Loucy (cell line): ENCODE results near the gene JARID2.

Experiments
- H2AFZ ChIP-seq: fragments of 200-600 bp; sonication (generic); 2 replicates; pipeline ENCODE4 v1.6.0; 2016; ENCODE audit warnings: antibody characterized with exemption, mild to moderate bottlenecking, low read length, moderate library complexity
- H3F3A ChIP-seq: fragments of 200-600 bp; 2 replicates; pipeline ENCODE4 v1.6.0; 2016; ENCODE audit warnings: antibody characterized with exemption, low read depth, mild to moderate bottlenecking
- H3K27me3 ChIP-seq: fragments of 200-600 bp; sonication (generic); 2 replicates; pipeline ENCODE4 v1.6.1; 2014; ENCODE audit warnings: low read length, mild to moderate bottlenecking; ENCODE audit not compliant: insufficient read depth, poor library complexity, severe bottlenecking
- H3K36me3 ChIP-seq: fragments of 200-600 bp; sonication (generic); 2 replicates; pipeline ENCODE4 v1.6.1; 2016; ENCODE audit warnings: low read length; ENCODE audit not compliant: insufficient read depth
- H3K4me1 ChIP-seq: fragments of 200-600 bp; sonication (generic); 2 replicates; pipeline ENCODE4 v1.5.1; 2014; ENCODE audit warnings: low read length, mild to moderate bottlenecking; ENCODE audit not compliant: insufficient read depth, poor library complexity, severe bottlenecking
- H3K4me2 ChIP-seq: fragments of 200-600 bp; sonication (generic); 2 replicates; pipeline ENCODE4 v1.6.0; 2014; ENCODE audit warnings: antibody characterized with exemption, low read length, low read depth, mild to moderate bottlenecking; ENCODE audit not compliant: poor library complexity, severe bottlenecking
- H3K4me3 ChIP-seq: fragments of 200-600 bp; sonication (generic); 2 replicates; pipeline ENCODE4 v1.5.1; 2014; ENCODE audit warnings: low read length, mild to moderate bottlenecking, mixed read lengths; ENCODE audit not compliant: poor library complexity, severe bottlenecking
- H3K79me2 ChIP-seq: fragments of 200-600 bp; sonication (generic); 2 replicates; pipeline ENCODE4 v1.6.1; 2014; ENCODE audit warnings: low read length; ENCODE audit not compliant: insufficient read depth
- H3K9ac ChIP-seq: fragments of 200-600 bp; sonication (generic); 2 replicates; pipeline ENCODE4 v1.6.0; 2014; ENCODE audit warnings: mild to moderate bottlenecking, low read depth, low read length, moderate library complexity; ENCODE audit not compliant: poor library complexity, severe bottlenecking
- H3K9me2 ChIP-seq: fragments of 200-600 bp; sonication (generic); replicated peaks from 2 replicates; pipeline ENCODE4 v1.6.1; 2016; ENCODE audit warnings: low read depth, low read length, mixed read lengths
- H3K9me3 ChIP-seq: fragments of 200-600 bp; sonication (generic); 2 replicates; pipeline ENCODE4 v1.6.1; 2014; ENCODE audit warnings: mild to moderate bottlenecking, antibody characterized with exemption, low read length, low read depth; ENCODE audit not compliant: insufficient read depth
- H4K20me1 ChIP-seq: fragments of 200-600 bp; sonication (generic); 2 replicates; pipeline ENCODE4 v1.6.0; 2014; ENCODE audit warnings: antibody characterized with exemption, low read length, mild to moderate bottlenecking; ENCODE audit not compliant: insufficient read depth, poor library complexity, severe bottlenecking
- EZH2phosphoT487 ChIP-seq: fragments of 200-600 bp; IDR thresholded peaks from 2 replicates; pipeline ENCODE4 v1.6.1; 2018; ENCODE audit warnings: antibody characterized with exemption, mild to moderate bottlenecking, moderate library complexity, borderline replicate concordance
- TF ChIP-seq, protein P1 (sequence below): fragments of 200-600 bp; sonication (generic); conservative IDR thresholded peaks from 2 replicates; pipeline ENCODE4 v1.5.1; 2014; ENCODE audit warnings: mild to moderate bottlenecking, antibody characterized with exemption, low read length

JARID2 gene

DNA sequence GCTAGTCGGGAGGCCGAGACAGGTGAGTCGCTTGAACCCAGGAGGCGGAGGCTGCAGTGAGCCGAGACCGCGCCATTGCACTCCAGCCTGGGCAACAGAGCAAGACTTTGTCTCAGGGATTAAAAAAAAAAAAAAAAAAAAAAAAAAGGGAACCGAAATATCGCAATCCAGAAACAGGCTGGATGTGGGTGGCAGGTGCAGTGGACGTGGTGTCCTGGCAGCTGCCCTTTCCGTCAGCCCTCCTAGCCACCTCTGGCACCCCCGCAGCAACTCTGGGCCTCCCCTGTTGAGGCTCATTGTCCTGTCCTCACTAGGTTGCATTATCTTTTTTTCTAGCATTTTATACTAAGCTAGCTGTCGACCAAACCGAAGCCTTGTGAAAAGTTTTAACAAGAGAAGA is 303.5 kb downstream of the JARID2 start:
- no peaks in the 10 kb centered on the region for H4K20me1 ChIP-seq
- H3K9me2 ChIP-seq, result no peaks in the 10 kb centered on the region
- no peak overlapping the region for H2AFZ ChIP-seq
- TF ChIP-seq EZH2phosphoT487, result no peak
- TF ChIP-seq, protein P1, sequence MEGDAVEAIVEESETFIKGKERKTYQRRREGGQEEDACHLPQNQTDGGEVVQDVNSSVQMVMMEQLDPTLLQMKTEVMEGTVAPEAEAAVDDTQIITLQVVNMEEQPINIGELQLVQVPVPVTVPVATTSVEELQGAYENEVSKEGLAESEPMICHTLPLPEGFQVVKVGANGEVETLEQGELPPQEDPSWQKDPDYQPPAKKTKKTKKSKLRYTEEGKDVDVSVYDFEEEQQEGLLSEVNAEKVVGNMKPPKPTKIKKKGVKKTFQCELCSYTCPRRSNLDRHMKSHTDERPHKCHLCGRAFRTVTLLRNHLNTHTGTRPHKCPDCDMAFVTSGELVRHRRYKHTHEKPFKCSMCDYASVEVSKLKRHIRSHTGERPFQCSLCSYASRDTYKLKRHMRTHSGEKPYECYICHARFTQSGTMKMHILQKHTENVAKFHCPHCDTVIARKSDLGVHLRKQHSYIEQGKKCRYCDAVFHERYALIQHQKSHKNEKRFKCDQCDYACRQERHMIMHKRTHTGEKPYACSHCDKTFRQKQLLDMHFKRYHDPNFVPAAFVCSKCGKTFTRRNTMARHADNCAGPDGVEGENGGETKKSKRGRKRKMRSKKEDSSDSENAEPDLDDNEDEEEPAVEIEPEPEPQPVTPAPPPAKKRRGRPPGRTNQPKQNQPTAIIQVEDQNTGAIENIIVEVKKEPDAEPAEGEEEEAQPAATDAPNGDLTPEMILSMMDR, result no peak
- H3K9me3 ChIP-seq, result no peaks in the 10 kb centered on the region
- peaks cover 31% of the 10 kb centered on the region for H3K4me1 ChIP-seq
- no peak overlapping the region for H3K9ac ChIP-seq
- H3K36me3 ChIP-seq, result no peaks in the 10 kb centered on the region
- H3K4me3 ChIP-seq, result no peak overlapping the region
- no peak overlapping the region for H3K4me2 ChIP-seq
- no peaks in the 10 kb centered on the region for H3F3A ChIP-seq
- H3K27me3 ChIP-seq, result no peaks in the 10 kb centered on the region
- H3K79me2 ChIP-seq, result peaks cover 24% of the 10 kb centered on the region

DNA sequence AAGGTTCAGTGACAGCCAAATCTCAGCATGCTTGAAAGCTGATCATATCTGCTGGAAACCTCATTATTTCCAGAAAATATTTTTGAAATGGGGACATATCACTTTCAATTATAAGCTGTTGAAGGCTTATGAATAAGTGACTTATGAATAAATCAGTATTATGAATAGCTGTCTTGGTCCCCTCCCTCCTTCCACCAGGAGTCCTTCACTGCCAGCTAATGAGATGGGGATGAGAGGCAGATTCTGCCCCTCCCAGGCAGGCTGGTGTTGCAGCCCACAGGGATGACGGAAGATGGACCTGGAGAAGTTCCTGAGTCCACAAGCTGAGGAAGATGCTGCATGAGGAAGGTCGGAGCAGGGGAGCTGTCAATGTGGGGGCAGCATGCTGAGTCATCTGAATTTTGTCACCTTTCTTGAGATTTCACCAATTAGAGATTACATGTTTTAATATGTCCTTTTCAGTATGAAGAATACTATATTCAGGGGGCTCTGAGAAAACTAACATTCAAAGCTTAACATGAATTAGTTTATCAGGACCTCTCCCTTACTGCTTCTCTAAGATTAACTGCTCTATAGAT is 304.8 kb downstream of the JARID2 start:
- Histone ChIP-seq H3K9me3 (no peaks in the 10 kb centered on the region), H3K27me3 (no peaks in the 10 kb centered on the region), H4K20me1 (no peaks in the 10 kb centered on the region), H3K4me2 (no peak overlapping the region), H3K4me3 (no peak overlapping the region), H3K36me3 (no peaks in the 10 kb centered on the region), H3K9me2 (no peaks in the 10 kb centered on the region), H3K9ac (peak overlapping the region; percentile 11), H3F3A (no peaks in the 10 kb centered on the region), H3K79me2 (peaks cover 24% of the 10 kb centered on the region), H2AFZ (no peak overlapping the region), H3K4me1 (peaks cover 41% of the 10 kb centered on the region)
- no peak for TF ChIP-seq EZH2phosphoT487
- TF ChIP-seq, protein P1, result no peak

DNA sequence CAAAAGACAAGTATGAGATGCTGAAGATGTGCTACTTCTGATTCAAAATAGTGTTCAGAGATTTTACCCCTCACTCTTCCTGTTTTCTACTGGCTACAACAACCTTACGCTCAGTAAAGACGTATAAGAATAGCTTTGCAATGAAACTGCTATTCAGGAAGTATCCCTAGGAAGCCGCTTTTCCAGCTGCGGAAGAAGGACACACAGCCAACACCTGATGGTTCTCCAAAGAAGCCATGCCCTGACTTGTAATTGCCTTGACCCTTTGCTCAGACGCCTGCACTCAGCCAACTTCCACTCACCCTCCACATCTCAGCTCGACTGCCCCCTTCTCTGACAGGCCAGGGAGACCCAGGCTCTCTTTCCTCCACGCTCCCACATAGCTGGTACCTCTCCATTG is 305.4 kb downstream of the JARID2 start:
- TF ChIP-seq, protein P1, result no peak
- no peak for TF ChIP-seq EZH2phosphoT487
- no peaks in the 10 kb centered on the region for H4K20me1 ChIP-seq
- no peaks in the 10 kb centered on the region for H3K27me3 ChIP-seq
- no peaks in the 10 kb centered on the region for H3K9me3 ChIP-seq
- H3K9ac ChIP-seq, result peak overlapping the region; percentile 11
- H3F3A ChIP-seq, result no peaks in the 10 kb centered on the region
- peaks cover 46% of the 10 kb centered on the region for H3K4me1 ChIP-seq
- no peaks in the 10 kb centered on the region for H3K9me2 ChIP-seq
- no peak overlapping the region for H2AFZ ChIP-seq
- H3K4me3 ChIP-seq, result peak overlapping the region; percentile 11
- H3K79me2 ChIP-seq, result peaks cover 22% of the 10 kb centered on the region
- no peaks in the 10 kb centered on the region for H3K36me3 ChIP-seq
- H3K4me2 ChIP-seq, result peak overlapping the region; percentile 42
